Loucy (cell line): ENCODE measurements around the gene GRB7.
"Not testable (repeated sequence)": the region's sequence is repeated elsewhere in the genome, so short reads cannot be mapped to it uniquely, and the experiment has no call there.

Experiments
- H2AFZ ChIP-seq: fragments of 200-600 bp; sonication (generic); 2 replicates; pipeline ENCODE4 v1.6.0; 2016; ENCODE audit warnings: antibody characterized with exemption, mild to moderate bottlenecking, low read length, moderate library complexity
- H3F3A ChIP-seq: fragments of 200-600 bp; 2 replicates; pipeline ENCODE4 v1.6.0; 2016; ENCODE audit warnings: antibody characterized with exemption, low read depth, mild to moderate bottlenecking
- H3K27me3 ChIP-seq: fragments of 200-600 bp; sonication (generic); 2 replicates; pipeline ENCODE4 v1.6.1; 2014; ENCODE audit warnings: low read length, mild to moderate bottlenecking; ENCODE audit not compliant: insufficient read depth, poor library complexity, severe bottlenecking
- H3K36me3 ChIP-seq: fragments of 200-600 bp; sonication (generic); 2 replicates; pipeline ENCODE4 v1.6.1; 2016; ENCODE audit warnings: low read length; ENCODE audit not compliant: insufficient read depth
- H3K4me1 ChIP-seq: fragments of 200-600 bp; sonication (generic); 2 replicates; pipeline ENCODE4 v1.5.1; 2014; ENCODE audit warnings: low read length, mild to moderate bottlenecking; ENCODE audit not compliant: insufficient read depth, poor library complexity, severe bottlenecking
- H3K4me2 ChIP-seq: fragments of 200-600 bp; sonication (generic); 2 replicates; pipeline ENCODE4 v1.6.0; 2014; ENCODE audit warnings: antibody characterized with exemption, low read length, low read depth, mild to moderate bottlenecking; ENCODE audit not compliant: poor library complexity, severe bottlenecking
- H3K4me3 ChIP-seq: fragments of 200-600 bp; sonication (generic); 2 replicates; pipeline ENCODE4 v1.5.1; 2014; ENCODE audit warnings: low read length, mild to moderate bottlenecking, mixed read lengths; ENCODE audit not compliant: poor library complexity, severe bottlenecking
- H3K79me2 ChIP-seq: fragments of 200-600 bp; sonication (generic); 2 replicates; pipeline ENCODE4 v1.6.1; 2014; ENCODE audit warnings: low read length; ENCODE audit not compliant: insufficient read depth
- H3K9ac ChIP-seq: fragments of 200-600 bp; sonication (generic); 2 replicates; pipeline ENCODE4 v1.6.0; 2014; ENCODE audit warnings: mild to moderate bottlenecking, low read depth, low read length, moderate library complexity; ENCODE audit not compliant: poor library complexity, severe bottlenecking
- H3K9me2 ChIP-seq: fragments of 200-600 bp; sonication (generic); replicated peaks from 2 replicates; pipeline ENCODE4 v1.6.1; 2016; ENCODE audit warnings: low read depth, low read length, mixed read lengths
- H3K9me3 ChIP-seq: fragments of 200-600 bp; sonication (generic); 2 replicates; pipeline ENCODE4 v1.6.1; 2014; ENCODE audit warnings: mild to moderate bottlenecking, antibody characterized with exemption, low read length, low read depth; ENCODE audit not compliant: insufficient read depth
- H4K20me1 ChIP-seq: fragments of 200-600 bp; sonication (generic); 2 replicates; pipeline ENCODE4 v1.6.0; 2014; ENCODE audit warnings: antibody characterized with exemption, low read length, mild to moderate bottlenecking; ENCODE audit not compliant: insufficient read depth, poor library complexity, severe bottlenecking
- EZH2phosphoT487 ChIP-seq: fragments of 200-600 bp; IDR thresholded peaks from 2 replicates; pipeline ENCODE4 v1.6.1; 2018; ENCODE audit warnings: antibody characterized with exemption, mild to moderate bottlenecking, moderate library complexity, borderline replicate concordance
- TF ChIP-seq, protein P1 (sequence below): fragments of 200-600 bp; sonication (generic); conservative IDR thresholded peaks from 2 replicates; pipeline ENCODE4 v1.5.1; 2014; ENCODE audit warnings: mild to moderate bottlenecking, antibody characterized with exemption, low read length

Gene GRB7

DNA sequence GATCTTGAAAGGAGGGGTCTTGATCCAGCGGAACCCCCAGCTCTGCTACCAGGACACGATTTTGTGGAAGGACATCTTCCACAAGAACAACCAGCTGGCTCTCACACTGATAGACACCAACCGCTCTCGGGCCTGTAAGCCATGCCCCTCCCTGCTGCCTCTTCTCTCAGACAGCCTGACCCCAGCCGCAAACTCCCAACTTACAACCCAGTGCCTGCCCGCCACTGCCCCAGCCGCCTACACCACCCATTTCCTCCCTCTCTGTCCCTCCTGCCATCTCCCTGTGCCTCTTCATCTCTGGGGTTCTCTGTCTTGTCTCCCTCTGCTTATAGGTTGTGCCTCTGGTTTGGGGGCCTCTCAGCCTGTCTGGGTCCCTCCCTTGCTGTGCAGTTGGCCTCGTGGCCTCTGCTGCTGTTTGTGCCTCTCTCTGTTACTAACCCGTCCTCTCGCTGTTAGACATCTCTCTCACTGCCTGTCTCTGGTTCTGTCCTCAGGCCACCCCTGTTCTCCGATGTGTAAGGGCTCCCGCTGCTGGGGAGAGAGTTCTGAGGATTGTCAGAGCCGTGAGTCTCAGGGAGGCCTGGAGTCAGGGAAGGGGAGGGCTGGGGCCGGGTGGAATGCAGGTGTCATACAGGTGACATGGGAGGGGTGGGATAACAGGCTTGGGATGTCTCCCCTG lies 28.3 kb upstream of the GRB7 start:
- H3K9me3 ChIP-seq: no peaks in the 10 kb centered on the region
- no peak overlapping the region for H3K9ac ChIP-seq
- no peak overlapping the region for H3K4me2 ChIP-seq
- H3K4me1 ChIP-seq: peaks cover 16% of the 10 kb centered on the region
- no peaks in the 10 kb centered on the region for H3K36me3 ChIP-seq
- no peaks in the 10 kb centered on the region for H3F3A ChIP-seq
- H2AFZ ChIP-seq: no peak overlapping the region
- no peaks in the 10 kb centered on the region for H3K9me2 ChIP-seq
- no peak for TF ChIP-seq EZH2phosphoT487
- TF ChIP-seq, protein P1, sequence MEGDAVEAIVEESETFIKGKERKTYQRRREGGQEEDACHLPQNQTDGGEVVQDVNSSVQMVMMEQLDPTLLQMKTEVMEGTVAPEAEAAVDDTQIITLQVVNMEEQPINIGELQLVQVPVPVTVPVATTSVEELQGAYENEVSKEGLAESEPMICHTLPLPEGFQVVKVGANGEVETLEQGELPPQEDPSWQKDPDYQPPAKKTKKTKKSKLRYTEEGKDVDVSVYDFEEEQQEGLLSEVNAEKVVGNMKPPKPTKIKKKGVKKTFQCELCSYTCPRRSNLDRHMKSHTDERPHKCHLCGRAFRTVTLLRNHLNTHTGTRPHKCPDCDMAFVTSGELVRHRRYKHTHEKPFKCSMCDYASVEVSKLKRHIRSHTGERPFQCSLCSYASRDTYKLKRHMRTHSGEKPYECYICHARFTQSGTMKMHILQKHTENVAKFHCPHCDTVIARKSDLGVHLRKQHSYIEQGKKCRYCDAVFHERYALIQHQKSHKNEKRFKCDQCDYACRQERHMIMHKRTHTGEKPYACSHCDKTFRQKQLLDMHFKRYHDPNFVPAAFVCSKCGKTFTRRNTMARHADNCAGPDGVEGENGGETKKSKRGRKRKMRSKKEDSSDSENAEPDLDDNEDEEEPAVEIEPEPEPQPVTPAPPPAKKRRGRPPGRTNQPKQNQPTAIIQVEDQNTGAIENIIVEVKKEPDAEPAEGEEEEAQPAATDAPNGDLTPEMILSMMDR: no peak
- H3K4me3 ChIP-seq: no peak overlapping the region
- no peaks in the 10 kb centered on the region for H3K27me3 ChIP-seq
- H4K20me1 ChIP-seq: no peaks in the 10 kb centered on the region
- H3K79me2 ChIP-seq: no peaks in the 10 kb centered on the region

DNA sequence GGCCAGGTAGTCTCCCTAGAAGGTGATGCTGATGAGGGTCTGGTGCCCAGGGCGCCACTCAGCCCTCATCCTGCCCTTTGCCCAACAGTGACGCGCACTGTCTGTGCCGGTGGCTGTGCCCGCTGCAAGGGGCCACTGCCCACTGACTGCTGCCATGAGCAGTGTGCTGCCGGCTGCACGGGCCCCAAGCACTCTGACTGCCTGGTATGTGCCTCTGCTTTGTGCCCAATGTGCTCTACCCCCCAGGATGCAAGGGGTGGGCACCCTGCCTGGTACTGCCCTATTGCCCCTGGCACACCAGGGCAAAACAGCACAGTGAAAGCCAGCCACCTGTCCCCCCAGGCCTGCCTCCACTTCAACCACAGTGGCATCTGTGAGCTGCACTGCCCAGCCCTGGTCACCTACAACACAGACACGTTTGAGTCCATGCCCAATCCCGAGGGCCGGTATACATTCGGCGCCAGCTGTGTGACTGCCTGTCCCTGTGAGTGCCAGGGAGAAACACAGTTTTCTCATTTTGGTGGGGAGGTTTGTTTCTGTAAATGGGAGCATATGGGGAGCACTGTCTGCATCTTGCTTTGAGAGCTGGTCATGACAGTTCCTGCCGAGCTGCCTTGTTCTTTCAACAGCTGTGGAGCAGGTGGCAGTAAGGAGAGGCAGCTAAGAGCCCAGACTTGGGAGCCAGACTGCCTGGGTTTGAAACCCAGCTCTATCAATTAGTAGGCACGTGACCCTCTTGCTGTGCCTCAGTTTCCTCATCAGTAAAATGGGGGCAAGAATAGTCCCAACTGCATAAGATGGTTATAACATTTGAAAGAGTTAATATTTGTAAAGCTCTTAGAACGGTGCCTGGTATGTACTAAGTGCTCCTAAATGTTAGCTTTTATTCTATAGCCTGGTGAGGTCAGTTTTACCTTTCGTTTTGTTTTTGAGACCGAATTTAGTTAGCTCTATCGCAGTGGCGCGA lies 27.5 kb upstream of the GRB7 start:
- no peak overlapping the region for H3K4me3 ChIP-seq
- H3K4me1 ChIP-seq: peaks cover 16% of the 10 kb centered on the region

DNA sequence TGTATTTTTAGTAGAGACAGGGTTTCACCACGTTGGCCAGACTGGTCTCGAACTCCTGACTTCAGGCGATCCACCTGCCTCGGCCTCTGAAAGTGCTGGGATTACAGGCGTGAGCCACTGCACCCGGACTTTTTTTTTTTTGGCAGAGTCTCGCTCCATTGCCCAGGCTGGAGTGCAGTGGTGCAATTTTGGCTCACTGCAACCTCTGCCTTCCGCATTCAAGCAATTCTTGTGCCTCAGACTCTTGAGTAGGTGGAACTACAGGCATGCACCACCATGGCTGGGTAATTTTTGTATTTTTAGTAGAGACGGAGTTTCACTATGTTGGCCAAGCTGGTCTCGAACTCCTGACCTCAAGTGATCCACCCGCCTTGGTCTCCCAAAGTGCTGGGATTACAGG lies 26.7 kb upstream of the GRB7 start:
- not testable (repeated sequence) for H3K9me3 ChIP-seq, H3K4me2 ChIP-seq, H3K36me3 ChIP-seq

More for the DNA sequence above, 27.5 kb upstream of the GRB7 start:
- H3K9me2 ChIP-seq: no peaks in the 10 kb centered on the region
- no peaks in the 10 kb centered on the region for H3K27me3 ChIP-seq
- H3K9ac ChIP-seq: no peak overlapping the region
- no peaks in the 10 kb centered on the region for H3K36me3 ChIP-seq
- no peaks in the 10 kb centered on the region for H3F3A ChIP-seq
- H3K4me2 ChIP-seq: no peak overlapping the region
- H3K79me2 ChIP-seq: no peaks in the 10 kb centered on the region
- no peaks in the 10 kb centered on the region for H3K9me3 ChIP-seq
- TF ChIP-seq EZH2phosphoT487: no peak
- TF ChIP-seq, protein P1: no peak
- no peaks in the 10 kb centered on the region for H4K20me1 ChIP-seq
- H2AFZ ChIP-seq: no peak overlapping the region

More for the DNA sequence above, 26.7 kb upstream of the GRB7 start:
- H3K27me3 ChIP-seq, H3K9ac ChIP-seq, H4K20me1 ChIP-seq, H3F3A ChIP-seq, H3K79me2 ChIP-seq, H2AFZ ChIP-seq, H3K9me2 ChIP-seq, H3K4me3 ChIP-seq: not testable (repeated sequence)
- peaks cover 16% of the 10 kb centered on the region for H3K4me1 ChIP-seq
